ENCODE results near the gene PIK3IP1. TPM values are rescaled to one million over a fixed set of nuclear protein-coding genes. Genes with fewer than 3 reads are reported as not detected.
A peak's percentile ranks its signal among the peaks of the same experiment; 100 is the strongest.
"Not testable (repeated sequence)": the region's sequence is repeated elsewhere in the genome, so short reads cannot be mapped to it uniquely, and the experiment has no call there.

PIK3IP1 gene
- total RNA-seq, 1 donor from 2014 or later: 5.8 TPM

- ATAC-seq: peak; percentile 53
Observed at GRCh38 chr22:31248965-31249958, 43.0 kb downstream of the PIK3IP1 start.

- peak; percentile 81 for ATAC-seq
Observed at GRCh38 chr22:31248138-31248745, 44.0 kb downstream of the PIK3IP1 start.

GRCh38 chr22:31247726-31248125, 44.6 kb downstream of the PIK3IP1 start:
- peak; percentile 7 for ATAC-seq

GRCh38 chr22:31246687-31247086, 45.6 kb downstream of the PIK3IP1 start:
- no peak for ATAC-seq

- not testable (repeated sequence) for ATAC-seq
Observed at GRCh38 chr22:31245998-31246397, 46.3 kb downstream of the PIK3IP1 start.

GRCh38 chr22:31244943-31245451, 47.3 kb downstream of the PIK3IP1 start:
- ATAC-seq: no peak

- peak; percentile 23 for ATAC-seq
Observed at GRCh38 chr22:31244046-31244942, 48.0 kb downstream of the PIK3IP1 start.

GRCh38 chr22:31243339-31244045, 48.8 kb downstream of the PIK3IP1 start:
- peak; percentile 86 for ATAC-seq

- ATAC-seq: no peak
Observed at GRCh38 chr22:31241936-31242335, 50.4 kb downstream of the PIK3IP1 start.

- ATAC-seq: no peak
Observed at GRCh38 chr22:31241200-31241599, 51.1 kb downstream of the PIK3IP1 start.

- no peak for ATAC-seq
Observed at GRCh38 chr22:31239771-31240370, 52.4 kb downstream of the PIK3IP1 start.

- no peak for ATAC-seq
Observed at GRCh38 chr22:31238057-31238456, 54.2 kb downstream of the PIK3IP1 start.

- ATAC-seq: not testable (repeated sequence)
Observed at GRCh38 chr22:31236044-31236443, 56.2 kb downstream of the PIK3IP1 start.

GRCh38 chr22:31235081-31235480, 57.2 kb downstream of the PIK3IP1 start:
- ATAC-seq: no peak

GRCh38 chr22:31233001-31233400, 59.3 kb downstream of the PIK3IP1 start:
- no peak for ATAC-seq

Other genes with a start within 250 kb of the PIK3IP1 start
- gene SMTN, start 211.2 kb downstream of the PIK3IP1 start, total RNA-seq: 21.1 TPM
- gene SELENOM, start 184.9 kb downstream of the PIK3IP1 start, total RNA-seq: 13.7 TPM
- 1.5 TPM for gene INPP5J, start 169.5 kb downstream of the PIK3IP1 start, total RNA-seq
- 19.4 TPM for gene PLA2G3, start 152.0 kb downstream of the PIK3IP1 start, total RNA-seq
- gene RNF185, start 132.3 kb downstream of the PIK3IP1 start, total RNA-seq: 23.4 TPM
- gene LIMK2, start 80.2 kb downstream of the PIK3IP1 start, total RNA-seq: 88.0 TPM
- gene PATZ1, start 53.9 kb upstream of the PIK3IP1 start, total RNA-seq: 6.2 TPM
- gene DRG1, start 107.1 kb upstream of the PIK3IP1 start, total RNA-seq: 38.1 TPM
- 19.0 TPM for gene EIF4ENIF1, start 197.4 kb upstream of the PIK3IP1 start, total RNA-seq
- 12.5 TPM for gene SFI1, start 204.0 kb upstream of the PIK3IP1 start, total RNA-seq

All from esophagus mucosa (tissue), 1 donor.